Thoracic aorta (tissue), 2 donors: ENCODE data around the gene IL13RA2. TPM values are rescaled to one million over a fixed set of nuclear protein-coding genes. Genes with fewer than 3 reads are reported as not detected.

Source experiments
- ATAC-seq: fragments of 150-250 bp; one replicate; pipeline ENCODE4 v1.8.0; 2017; ENCODE audit warnings: low read depth; ENCODE audit not compliant: insufficient number of reproducible peaks, low FRiP score
- DNase-seq: peaks from one replicate; pipeline ENCODE4 v3.0.0-alpha.2; 2020; ENCODE audit warnings: low spot score
- H3K27ac ChIP-seq, 2 donors: fragments of 200-600 bp; sonication (generic); 1 replicate in 1 of 2; 2 replicates in 1 of 2; pipeline ENCODE4 v1.5.1; 2016; ENCODE audit warnings: mild to moderate bottlenecking in 2 of 2, moderate library complexity in 2 of 2
- H3K27me3 ChIP-seq: fragments of 200-600 bp; sonication (generic); replicated peaks from 2 replicates; pipeline ENCODE4 v1.6.0; 2016; ENCODE audit warnings: mild to moderate bottlenecking; ENCODE audit not compliant: insufficient read depth
- H3K36me3 ChIP-seq: fragments of 200-600 bp; sonication (generic); one replicate; pipeline ENCODE4 v1.5.1; 2016
- H3K4me1 ChIP-seq, 2 donors: fragments of 200-600 bp; sonication (generic); 1 replicate in 1 of 2; 2 replicates in 1 of 2; pipeline versions ENCODE4 v1.5.1 to v1.6.0; 2016; ENCODE audit warnings: low read depth in 2 of 2, mild to moderate bottlenecking in 1 of 2; ENCODE audit not compliant: control insufficient read depth in 1 of 2
- H3K4me3 ChIP-seq: fragments of 200-600 bp; sonication (generic); 2 replicates; pipeline ENCODE4 v1.5.1; 2016; ENCODE audit warnings: mild to moderate bottlenecking
- H3K9me3 ChIP-seq: fragments of 200-600 bp; sonication (generic); 2 replicates; pipeline ENCODE4 v1.5.1; 2016
- CTCF ChIP-seq: fragments of 200-600 bp; sonication (generic); IDR thresholded peaks from one replicate; pipeline ENCODE4 v1.5.1; 2019; ENCODE audit warnings: antibody characterized with exemption
- total RNA-seq, 2 donors: library from RNA; depleted of rRNA; stranded (reverse); fragments of >200 nt; gene quantifications; one replicate each; pipeline versions ENCODE4 v1.1.0 to v1.2.3, GENCODE V29; 2016

Gene IL13RA2
- total RNA-seq, 2 donors from 2014 or later, result 19.2 to 42.2 TPM

- DNase-seq (no peak), ATAC-seq (no peak)
- Histone ChIP-seq H3K27me3 (no peaks in the 10 kb centered on the region), H3K4me1 (no peaks in the 10 kb centered on the region), H3K4me3 (no peak overlapping the region), H3K27ac (peak overlapping the region in 1 of 2 donors; percentile 21), H3K36me3 (no peaks in the 10 kb centered on the region), H3K9me3 (no peaks in the 10 kb centered on the region)
- TF ChIP-seq CTCF, result no peak
Measured at GRCh38 chrX:115023811-115024210, 6.4 kb upstream of the IL13RA2 start.

GRCh38 chrX:115023139-115023538, 5.7 kb upstream of the IL13RA2 start:
- Histone ChIP-seq H3K27ac (peak overlapping the region in 1 of 2 donors; percentile 44), H3K4me1 (no peaks in the 10 kb centered on the region), H3K4me3 (no peak overlapping the region), H3K9me3 (no peaks in the 10 kb centered on the region), H3K27me3 (no peaks in the 10 kb centered on the region), H3K36me3 (no peaks in the 10 kb centered on the region)
- no peak for TF ChIP-seq CTCF
- DNase-seq, result no peak
- peak; percentile 6 for ATAC-seq

DNA sequence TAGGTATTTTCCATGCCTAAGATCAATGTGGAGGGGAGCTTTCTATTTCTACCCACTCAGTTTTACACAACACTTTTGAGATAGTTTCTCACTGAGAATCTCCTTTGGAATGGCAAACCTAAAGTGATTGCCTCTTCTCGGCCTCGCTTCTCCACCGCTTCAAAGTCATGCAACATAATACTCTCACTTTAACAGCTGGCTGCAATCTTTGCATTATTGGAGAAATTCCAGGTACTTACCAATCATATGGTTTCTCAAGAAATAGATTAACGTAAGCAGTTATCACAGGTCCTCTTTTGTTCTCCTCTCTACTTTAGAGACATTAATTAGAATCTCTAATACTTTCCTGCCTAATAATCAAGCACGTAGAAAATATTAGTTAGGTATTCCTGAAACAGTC, 3.7 kb upstream of the IL13RA2 start:
- no peaks in the 10 kb centered on the region for H3K9me3 ChIP-seq
- DNase-seq (no peak), ATAC-seq (no peak)
- no peaks in the 10 kb centered on the region for H3K4me1 ChIP-seq
- H3K27ac ChIP-seq, result no peak overlapping the region
- no peaks in the 10 kb centered on the region for H3K36me3 ChIP-seq
- no peak for TF ChIP-seq CTCF
- no peak overlapping the region for H3K4me3 ChIP-seq
- H3K27me3 ChIP-seq, result no peaks in the 10 kb centered on the region

- DNase-seq (no peak), ATAC-seq (no peak)
- Histone ChIP-seq H3K4me1 (no peaks in the 10 kb centered on the region), H3K36me3 (no peaks in the 10 kb centered on the region), H3K27ac (no peak overlapping the region), H3K4me3 (no peak overlapping the region), H3K9me3 (no peaks in the 10 kb centered on the region), H3K27me3 (no peaks in the 10 kb centered on the region)
- no peak for TF ChIP-seq CTCF
Measured at GRCh38 chrX:115018944-115019343, 1.5 kb upstream of the IL13RA2 start.

DNA sequence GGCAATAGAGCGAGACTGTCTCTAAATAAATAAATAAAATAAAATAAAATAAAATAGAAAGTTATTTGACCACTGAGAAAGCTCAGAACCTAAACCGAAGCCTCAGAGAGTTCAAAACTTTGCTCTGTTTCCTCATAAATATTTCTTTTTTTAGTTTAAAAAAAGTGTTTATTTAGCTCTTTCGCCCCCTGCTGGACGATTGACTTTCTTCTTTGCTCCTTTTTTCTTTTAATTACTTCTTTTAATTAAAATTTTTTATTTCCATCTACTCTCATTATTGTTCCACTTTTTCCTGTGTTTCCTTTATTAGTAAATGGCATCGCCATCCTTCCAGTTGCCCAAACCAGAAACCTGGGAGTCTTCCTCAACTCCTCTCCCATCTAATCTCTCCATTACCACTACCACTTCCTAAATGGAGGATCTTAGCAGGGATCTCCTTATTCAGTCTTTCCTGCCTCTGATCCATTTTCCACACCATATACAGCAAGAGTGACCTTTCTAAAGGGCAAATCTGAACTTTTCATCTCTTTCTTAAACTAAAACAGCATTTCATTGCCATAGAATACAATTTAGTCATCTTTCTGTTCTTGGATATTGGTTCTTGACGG, 728 bp upstream of the IL13RA2 start:
- no peaks in the 10 kb centered on the region for H3K27me3 ChIP-seq
- TF ChIP-seq CTCF, result no peak
- ATAC-seq, result no peak
- no peaks in the 10 kb centered on the region for H3K36me3 ChIP-seq
- no peak for DNase-seq
- no peaks in the 10 kb centered on the region for H3K9me3 ChIP-seq
- no peaks in the 10 kb centered on the region for H3K4me1 ChIP-seq
- no peak overlapping the region for H3K27ac ChIP-seq
- H3K4me3 ChIP-seq, result no peak overlapping the region
